Measurements from ENCODE around the gene PDCD2L.
"Not testable (repeated sequence)": the region's sequence is repeated elsewhere in the genome, so short reads cannot be mapped to it uniquely, and the experiment has no call there.

PDCD2L gene

DNA sequence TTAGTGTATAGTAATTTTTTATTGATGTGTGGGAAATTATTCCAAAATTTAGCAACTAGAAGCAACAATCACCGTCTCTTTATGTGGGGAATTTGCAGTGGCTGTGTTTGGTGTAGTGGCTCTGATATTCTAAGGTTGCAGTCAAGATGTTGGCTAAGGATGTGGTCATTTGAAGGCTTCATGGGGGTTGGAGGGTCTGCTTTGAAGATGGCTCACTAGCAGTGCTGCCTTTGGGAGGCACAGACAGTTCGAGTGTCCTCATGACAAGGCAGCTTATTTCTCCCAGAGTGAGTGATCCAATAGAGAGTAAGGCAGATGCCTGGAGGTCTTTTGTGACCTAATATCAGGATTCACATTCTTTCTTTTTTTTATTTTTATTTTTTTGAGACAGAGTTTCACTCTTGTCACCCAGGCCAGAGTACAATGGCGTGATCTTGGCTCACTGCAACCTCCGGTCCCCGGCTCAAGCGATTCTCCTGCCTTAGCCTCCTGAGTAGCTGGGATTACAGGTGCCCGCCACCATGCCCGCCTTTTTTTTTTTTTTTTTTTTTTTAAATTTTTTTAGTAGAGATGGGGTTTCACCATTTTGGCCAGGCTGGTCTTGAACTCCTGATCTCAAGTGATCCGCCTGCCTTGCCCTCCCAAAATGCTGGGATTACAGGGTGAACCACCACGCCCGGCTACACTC lies 30.5 kb upstream of the PDCD2L start:
- DNase-seq (ENCODE audit: low read depth in 3 of 3, low spot score in 1 of 3), result no peak

DNA sequence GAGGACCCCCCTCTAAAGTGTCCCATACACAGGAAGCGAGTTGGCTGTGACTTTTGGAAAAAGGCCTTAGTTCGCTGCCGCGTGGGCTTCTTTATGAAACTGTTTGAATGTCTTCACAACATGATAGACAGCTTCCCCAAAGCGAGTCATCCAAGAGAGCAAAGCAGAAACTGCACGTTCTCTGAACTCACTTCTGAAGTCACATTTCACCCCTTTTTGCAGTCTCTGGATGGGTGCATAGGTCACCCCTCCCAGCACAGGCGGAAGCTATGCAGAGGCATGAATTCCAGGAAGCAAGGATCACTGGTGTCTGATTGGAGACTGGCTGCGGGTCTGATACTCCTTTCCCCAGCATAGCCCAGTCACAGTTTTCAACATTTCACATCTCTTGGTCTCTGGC lies 28.6 kb upstream of the PDCD2L start:
- no peak for DNase-seq (ENCODE audit: low read depth in 3 of 3, low spot score in 1 of 3)

DNA sequence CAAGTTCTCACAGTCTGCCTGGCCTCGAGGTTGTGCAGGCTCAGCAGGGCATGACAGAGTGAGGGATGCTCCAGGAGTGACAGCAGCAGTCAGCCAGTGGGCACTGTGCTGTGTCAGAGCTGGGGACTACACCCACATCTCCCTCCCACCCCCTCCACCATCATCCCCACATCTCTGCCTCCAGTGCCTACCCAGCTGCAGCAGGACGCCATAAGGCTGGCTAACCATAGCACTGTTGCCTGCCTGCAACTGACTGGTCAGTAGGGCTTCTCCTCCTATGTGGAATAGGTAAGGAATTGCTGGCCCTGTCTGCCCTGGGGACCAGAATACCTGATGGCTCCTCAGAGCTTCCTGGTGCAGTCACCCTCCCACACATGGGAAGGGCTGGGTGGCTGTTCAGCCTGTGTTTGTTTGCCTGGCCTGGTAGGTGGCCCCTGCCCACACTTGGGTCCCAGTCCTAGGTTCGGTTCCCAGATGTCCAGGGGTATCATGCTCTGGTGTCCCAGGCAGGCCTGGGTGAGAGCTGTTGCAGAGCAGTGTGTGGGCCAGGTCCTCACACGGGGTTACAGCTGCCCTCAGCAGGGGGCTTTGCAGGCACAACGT lies 23.5 kb upstream of the PDCD2L start:
- DNase-seq (ENCODE audit: low read depth in 3 of 3, low spot score in 1 of 3), result no peak

DNA sequence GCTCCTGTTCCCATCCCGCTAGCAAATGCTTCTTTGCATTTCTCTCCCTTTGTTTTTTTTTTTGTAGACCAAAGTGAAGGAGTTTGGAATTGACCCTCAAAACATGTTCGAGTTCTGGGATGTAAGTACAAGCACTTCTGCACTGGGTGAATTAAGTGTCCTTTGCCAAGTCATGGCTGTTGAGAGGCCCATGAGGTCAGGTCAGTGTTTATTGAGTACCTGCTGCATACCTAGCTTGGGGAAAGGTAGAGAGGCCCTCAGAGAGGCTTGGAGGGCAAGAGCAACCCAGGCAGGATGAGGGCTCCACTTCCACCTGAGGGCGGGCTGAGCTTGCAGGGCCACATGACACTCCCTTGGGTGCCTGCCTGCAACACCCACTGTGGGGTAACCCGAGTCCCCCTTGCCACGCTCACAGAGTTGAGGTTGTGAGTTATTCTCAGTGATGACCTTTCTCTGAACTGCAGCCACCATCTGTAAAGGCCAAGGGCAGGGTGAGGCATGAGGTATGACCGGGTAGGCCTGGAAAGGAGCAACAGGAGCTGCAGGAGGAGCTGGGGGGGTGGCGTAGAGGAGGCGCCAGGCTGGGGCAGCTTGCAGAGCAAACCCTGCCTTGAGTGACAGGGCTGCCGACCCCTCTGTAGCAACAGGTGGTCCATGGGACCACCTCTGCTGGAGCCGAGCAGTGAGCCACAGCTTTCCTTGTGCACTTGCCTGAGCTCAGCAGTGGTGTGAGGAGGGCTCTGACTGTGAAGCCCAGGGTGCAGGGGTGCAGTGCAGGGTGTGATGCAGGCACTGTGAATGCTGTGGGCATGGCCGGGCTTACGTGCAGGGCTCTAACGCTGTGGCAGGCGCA lies 22.6 kb upstream of the PDCD2L start:
- DNase-seq (ENCODE audit: low read depth in 3 of 3, low spot score in 1 of 3), result no peak

DNA sequence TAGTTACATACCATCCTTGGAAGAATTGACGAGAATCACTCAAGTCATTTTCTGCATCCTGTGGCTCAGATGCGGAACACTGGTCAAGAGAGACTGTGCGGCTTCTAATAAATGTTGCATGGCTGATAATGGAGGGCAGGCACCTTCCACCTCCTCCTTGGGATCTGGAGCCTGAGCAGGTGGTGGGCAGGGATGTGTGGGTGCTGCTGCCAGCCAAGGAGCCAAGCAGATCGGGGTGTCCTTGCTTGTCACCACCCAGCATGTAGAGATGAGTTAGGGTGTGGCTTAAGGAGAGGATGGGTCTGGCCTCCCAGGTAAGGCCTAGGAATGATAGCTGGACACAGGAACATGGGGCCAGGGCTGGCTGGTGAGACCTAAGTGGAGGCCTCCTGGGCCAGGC lies 21.7 kb upstream of the PDCD2L start:
- DNase-seq (ENCODE audit: low read depth in 3 of 3, low spot score in 1 of 3), result no peak

DNA sequence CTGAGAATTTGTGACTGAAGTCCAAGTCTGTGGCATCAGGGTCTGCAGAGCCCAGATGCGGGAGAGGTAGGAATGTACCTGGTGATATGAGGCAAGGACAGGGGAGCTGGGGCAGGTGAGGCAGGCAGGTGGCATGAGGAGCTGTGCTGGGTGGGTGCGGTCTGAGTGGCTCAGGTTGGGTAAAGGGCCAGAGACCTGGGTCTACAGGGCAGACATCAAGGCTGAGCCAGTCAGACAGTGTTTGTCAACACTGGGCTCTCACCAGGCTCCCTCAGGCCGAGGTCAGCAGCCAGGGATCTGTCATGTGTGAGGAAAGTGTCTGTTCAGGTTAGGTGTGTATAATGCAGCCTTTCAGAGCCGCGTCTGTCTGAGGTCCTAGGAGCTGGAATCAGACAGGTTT lies 20.6 kb upstream of the PDCD2L start:
- DNase-seq (ENCODE audit: low read depth in 3 of 3, low spot score in 1 of 3), result no peak

DNA sequence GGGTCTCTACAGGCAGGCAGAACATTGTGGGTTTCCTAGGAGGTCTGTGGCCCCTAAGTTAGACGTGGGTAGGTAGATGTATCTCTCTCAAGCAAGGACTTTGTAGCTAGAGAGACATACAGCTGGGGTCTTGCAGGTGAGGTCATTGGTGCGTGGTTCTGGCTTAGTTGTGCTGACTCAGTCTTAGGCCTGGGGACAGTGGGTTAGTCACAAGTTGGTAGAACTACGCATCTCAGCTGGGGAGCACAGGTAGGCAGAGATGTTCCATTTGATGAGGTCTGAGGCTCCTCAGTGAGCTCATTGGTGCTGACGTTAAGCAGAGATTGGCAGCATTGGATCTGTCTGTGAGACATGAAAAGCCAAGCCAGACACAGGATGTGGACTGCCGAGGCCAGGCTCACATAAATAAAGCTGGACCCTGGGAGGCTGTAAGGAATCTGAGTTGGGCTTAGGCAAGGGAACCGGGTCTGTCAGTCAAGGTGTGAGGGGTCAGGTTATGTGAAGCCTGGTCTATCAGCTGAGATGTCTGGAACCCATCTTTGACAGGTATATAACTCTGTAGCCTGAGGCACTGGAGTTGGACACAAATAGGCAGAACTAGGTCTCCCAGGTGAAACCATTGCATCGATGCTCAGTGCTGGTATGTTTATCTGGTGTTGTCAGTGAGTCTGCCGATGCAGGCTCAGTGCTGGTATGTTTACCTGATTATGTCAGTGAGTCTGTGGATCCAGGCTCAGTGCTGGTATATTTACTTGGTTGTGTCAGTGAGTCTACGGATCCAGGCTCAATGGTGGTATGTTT lies 17.4 kb upstream of the PDCD2L start:
- no peak for DNase-seq (ENCODE audit: low read depth in 3 of 3, low spot score in 1 of 3)

DNA sequence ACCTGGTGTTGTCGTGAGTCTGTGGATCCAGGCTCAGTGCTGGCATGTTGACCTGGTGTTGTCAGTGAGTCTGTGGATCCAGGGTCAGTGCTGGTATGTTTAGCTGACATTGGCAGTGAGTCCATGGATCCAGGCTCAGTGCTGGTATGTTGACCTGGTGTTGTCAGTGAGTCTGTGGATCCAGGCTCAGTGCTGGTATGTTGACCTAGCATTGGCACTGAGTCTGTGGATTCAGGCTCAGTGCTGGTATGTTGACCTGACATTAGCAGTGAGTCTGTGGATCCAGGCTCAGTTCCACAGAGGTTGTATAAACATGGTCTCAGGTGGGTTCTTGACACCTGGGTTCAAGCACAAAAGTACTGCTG lies 16.8 kb upstream of the PDCD2L start:
- DNase-seq (ENCODE audit: low read depth in 3 of 3, low spot score in 1 of 3), result no peak

DNA sequence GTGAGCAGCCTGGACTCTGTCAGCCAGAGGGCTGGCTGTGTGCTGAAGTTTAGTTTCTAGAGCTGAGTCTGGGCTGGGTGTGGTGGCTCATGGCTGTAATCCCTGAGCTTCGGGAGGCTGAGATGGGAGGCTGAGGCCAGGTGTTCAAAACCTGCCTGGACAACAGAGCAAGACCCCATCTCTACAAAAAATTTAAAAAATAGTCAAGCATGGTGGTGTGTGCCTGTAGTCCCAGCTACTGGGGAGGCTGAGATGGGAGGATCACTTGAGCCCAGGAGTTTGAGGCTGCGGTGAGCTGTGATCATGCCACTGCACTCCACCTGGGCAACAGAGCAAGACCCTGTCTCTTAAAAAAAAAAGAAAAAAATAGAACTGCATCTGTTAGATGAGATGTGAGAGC lies 15.5 kb upstream of the PDCD2L start:
- not testable (repeated sequence) for DNase-seq (ENCODE audit: low read depth in 3 of 3, low spot score in 1 of 3)

DNA sequence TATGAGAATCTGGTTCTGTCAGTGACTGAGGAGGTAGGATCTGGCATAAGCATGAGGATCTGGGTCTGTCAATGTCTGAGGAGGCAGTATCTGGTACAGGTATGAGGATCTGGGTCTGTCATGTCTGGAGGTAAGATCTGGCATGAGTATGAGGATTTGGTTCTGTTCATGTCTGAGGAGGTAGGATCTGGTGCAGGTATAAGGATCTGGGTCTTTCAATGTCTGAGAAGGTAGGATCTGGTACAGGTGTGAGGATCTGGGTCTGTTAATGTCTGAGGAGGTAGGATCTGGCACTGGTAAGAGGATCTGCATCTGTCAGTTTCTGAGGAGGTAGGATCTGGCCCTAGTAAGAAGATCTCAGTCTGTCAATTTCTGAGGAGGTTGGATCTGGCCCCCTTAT lies 12.4 kb upstream of the PDCD2L start:
- DNase-seq (ENCODE audit: low read depth in 3 of 3, low spot score in 1 of 3), result no peak

DNA sequence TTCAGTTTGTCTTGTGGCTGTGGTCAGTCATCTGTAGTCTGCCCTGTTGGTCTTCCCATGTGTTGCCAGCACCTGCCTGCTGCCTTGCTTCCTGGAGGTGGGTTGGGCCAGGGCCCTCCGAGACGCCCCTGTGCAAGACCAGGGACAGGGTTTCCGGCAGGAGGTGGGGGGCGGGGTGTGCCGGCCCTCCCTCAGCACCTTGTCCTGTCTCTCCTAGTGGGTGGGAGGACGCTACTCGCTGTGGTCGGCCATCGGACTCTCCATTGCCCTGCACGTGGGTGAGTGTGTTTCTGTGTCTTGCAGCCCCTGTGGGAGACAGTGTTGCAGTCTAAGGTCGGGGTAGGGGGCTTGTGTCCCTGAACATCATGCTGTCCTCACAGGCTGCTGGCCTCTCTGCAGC lies 11.2 kb upstream of the PDCD2L start:
- DNase-seq (ENCODE audit: low read depth in 3 of 3, low spot score in 1 of 3), result no peak

DNA sequence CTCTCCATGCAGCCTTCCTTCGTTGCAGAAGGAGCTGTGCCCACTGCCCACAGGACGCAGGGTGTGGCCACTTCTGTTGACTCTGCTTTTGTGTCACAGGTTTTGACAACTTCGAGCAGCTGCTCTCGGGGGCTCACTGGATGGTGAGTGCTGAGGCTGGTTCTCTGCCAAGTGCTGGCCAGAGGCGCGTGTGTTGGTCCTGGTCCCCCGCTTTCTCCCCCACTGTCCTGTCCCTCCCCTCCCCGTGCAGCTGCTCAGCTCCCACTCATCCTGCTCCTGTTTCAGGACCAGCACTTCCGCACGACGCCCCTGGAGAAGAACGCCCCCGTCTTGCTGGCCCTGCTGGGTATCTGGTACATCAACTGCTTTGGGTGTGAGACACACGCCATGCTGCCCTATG lies 10.6 kb upstream of the PDCD2L start:
- DNase-seq (ENCODE audit: low read depth in 3 of 3, low spot score in 1 of 3), result no peak

DNA sequence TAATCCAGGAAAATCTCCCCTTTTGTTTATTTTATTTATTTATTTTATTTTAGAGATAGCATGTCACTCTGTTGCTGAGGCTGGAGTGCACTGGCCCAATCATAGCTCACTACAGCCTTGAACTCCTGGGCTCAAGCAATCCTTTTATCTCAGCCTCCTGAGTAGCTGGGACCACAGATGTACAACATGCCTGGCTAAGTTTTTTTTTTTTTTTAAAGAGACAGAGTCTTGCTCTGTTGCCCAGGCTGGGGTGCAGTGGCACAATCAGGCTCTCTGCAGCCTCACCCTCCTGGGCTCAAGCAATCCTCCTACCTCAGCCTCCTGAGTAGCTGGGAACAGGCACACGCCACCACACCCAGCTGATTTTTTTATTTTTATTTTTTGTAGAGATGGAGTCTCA lies 6.3 kb upstream of the PDCD2L start:
- DNase-seq (ENCODE audit: low read depth in 3 of 3, low spot score in 1 of 3), result no peak

DNA sequence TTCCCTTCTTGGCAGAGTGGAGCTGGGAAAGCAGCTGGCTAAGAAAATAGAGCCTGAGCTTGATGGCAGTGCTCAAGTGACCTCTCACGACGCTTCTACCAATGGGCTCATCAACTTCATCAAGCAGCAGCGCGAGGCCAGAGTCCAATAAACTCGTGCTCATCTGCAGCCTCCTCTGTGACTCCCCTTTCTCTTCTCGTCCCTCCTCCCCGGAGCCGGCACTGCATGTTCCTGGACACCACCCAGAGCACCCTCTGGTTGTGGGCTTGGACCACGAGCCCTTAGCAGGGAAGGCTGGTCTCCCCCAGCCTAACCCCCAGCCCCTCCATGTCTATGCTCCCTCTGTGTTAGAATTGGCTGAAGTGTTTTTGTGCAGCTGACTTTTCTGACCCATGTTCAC lies 4.3 kb upstream of the PDCD2L start:
- no peak for DNase-seq (ENCODE audit: low read depth in 3 of 3, low spot score in 1 of 3)

DNA sequence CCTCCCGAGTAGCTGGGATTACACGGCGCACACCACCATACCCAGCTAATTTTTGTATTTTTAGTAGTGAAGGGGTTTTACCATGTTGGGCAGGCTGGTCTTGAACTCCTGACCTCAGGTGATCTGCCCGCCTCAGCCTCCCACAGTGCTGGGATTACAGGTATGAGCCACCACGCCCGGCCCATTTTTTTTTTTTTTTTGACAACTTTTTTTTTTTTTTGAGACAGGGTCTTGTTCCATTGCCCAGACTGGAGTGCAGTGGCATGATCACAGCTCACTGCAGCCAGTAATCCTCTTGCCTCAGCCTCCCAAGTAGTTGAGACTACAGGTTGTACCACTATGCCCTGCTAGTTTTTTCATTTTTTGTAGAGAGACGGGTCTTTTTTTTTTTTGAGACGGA lies 3.4 kb upstream of the PDCD2L start:
- DNase-seq (ENCODE audit: low read depth in 3 of 3, low spot score in 1 of 3), result not testable (repeated sequence)

DNA sequence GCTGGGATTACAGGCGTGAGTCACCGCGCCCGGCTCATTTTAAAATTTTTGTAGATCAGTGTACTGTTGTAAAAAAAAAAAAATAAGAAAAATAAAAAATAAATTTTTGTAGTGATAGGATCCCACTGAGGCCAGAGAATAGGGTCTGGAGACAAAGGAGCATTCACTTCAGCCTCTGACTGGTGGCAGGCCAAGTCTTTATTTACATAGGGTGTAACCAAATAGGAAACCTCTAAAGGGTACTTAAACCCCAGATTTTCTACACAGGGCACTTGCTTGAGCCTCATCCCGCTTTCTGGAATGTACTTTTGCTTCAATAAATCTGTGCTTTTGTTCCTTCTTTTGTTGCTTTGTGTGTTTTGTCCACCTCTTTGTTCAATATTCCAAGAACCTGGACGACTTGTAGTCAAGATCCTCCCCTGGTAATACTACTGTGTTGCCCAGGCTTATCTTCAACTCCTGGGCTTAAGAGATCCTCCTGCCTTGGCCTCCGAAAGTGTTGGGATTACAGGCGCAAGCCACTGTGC lies 2.1 kb upstream of the PDCD2L start:
- DNase-seq (ENCODE audit: low read depth in 3 of 3, low spot score in 1 of 3), result no peak

DNA sequence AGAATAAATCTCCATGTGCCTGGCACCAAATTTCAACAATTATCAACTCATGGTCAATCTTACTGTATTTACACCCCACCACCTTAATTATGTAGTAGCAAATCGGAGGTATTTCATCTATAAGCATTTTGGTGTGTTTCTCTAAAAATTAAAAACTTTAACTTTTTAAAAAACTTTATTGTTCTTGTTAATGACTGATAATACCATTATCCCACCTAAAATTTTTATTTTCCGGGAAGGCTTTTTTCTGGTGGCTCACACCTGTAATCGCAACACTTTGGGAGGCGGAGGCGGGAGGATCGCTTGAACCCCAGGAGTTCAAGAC lies 453 bp upstream of the PDCD2L start:
- no peak for DNase-seq (ENCODE audit: low read depth in 3 of 3, low spot score in 1 of 3)

DNA sequence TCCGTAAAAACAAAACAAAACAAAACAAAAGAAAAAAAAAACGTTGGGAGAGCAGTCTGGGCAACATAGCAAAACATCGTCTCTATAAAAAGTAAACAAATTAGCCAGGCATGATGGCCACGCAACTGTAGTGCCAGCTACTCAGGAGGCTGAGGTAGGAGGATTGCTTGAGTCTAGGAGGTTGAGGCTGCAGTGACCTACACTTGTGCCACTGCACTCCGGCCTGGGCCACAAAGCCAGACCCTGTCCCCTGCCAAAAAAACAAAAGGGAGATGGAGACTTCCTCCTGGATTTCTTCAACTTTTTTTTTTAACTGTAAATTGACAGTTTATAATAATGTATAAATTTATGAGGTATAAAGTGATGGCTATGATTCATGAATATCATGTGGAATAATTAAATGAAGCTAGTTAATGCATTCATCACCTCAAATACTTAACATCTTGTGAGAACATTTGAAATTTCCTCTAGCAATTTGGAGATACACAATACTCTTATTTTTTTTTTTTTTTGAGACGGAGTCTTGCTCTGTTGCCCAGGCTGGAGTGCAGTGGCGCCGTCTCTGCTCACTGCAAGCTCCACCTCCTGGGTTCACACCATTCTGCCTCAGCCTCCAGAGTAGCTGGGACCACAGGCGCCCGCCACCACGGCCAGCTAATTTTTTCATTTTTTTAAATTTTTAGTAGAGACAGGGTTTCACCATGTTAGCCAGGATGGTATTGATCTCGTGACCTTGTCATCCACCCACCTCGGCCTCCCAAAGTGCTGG lies 1.9 kb downstream of the PDCD2L start:
- DNase-seq (ENCODE audit: low read depth in 3 of 3, low spot score in 1 of 3), result no peak

DNA sequence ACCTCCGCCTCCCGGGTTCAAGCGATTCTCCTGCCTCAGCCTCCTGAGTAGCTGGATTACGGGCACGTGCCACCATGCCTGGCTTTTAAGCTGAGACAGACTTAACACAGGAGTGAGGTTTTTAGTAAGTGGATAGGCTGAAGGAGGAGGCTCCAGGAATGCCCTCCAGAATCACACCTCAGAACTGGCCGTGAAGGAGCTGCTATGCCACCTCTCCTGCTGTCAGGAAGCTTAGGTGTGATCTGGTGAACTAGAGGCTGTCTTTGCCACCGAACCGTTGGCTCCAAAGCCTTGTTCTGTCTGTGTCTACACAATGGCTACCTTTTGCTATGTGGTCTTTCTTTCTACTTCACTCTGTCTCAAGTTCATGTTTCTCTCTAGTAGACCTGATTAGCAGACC lies 4.2 kb downstream of the PDCD2L start:
- no peak for DNase-seq (ENCODE audit: low read depth in 3 of 3, low spot score in 1 of 3)

DNA sequence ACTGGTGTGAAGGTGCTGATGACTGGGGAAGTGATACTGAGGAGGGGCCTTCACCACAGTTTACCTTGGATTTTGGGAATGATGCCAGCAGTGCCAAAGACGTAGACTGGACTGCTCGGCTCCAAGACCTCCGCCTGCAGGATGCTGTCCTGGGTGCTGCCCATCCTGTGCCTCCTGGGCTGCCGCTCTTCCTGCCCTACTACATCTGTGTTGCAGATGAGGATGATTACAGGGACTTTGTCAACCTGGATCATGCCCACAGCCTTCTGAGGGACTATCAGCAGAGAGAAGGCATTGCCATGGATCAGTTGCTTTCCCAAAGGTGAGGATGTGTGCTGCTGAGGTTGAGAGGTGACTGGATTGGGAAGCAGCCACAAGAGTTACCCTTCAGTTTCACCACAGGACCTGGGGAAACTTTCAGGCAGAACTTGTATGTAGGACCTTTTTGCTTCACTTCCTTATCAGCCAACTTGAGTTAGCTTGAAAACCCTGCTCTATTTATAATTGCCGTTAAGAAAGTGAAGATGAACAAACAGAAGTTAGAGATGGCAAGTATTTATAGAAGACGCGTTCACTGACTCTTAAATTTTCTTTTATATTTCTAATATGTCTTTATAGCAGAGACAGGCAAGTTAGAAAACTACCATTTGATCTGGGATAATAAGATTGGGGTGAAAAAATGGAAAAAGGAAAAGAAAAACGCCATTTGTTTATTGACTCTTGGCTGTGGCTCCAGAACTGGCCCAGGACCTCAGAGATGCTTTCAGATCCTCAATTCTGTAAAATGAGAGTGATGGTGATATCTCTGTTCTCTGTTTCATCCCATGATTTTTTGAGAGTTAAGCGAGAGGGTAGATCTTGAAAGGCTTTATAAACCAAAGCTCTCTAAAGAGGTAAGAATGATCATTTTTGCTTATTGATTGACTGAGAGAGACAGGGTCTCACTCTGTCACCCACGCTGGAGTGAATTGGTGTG lies 5.3 kb downstream of the PDCD2L start:
- no peak for DNase-seq (ENCODE audit: low read depth in 3 of 3, low spot score in 1 of 3)

Data from stimulated activated CD4-positive, alpha-beta T cell treated with anti-CD3 and anti-CD28 coated beads, TNF-alpha, amount 100 ng/mL, for 1 hour (primary cell).